ENCODE measurements around the gene ITPR1.

The ITPR1 gene

DNA sequence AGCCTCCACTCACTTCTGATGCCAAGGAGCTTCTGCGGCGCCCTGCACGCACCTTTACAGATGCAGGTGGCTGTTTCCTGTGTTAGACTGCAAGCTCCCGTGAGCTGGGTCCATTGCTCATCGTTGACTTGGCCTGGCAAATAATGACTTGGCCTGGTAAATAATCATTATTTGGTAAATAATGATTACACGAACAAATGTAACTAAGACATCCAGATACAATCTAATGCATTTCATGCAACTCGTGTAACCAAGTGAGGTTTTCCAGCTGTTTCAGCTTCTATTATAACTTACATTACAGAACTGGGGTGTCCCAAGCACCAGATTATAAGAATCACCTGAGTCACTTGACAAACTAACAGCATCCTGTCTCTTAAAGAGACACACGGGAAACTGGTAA is 394.0 kb downstream of the ITPR1 start:
- POLR2A ChIA-PET, result no interaction called here
- TF ChIP-seq, protein P1, sequence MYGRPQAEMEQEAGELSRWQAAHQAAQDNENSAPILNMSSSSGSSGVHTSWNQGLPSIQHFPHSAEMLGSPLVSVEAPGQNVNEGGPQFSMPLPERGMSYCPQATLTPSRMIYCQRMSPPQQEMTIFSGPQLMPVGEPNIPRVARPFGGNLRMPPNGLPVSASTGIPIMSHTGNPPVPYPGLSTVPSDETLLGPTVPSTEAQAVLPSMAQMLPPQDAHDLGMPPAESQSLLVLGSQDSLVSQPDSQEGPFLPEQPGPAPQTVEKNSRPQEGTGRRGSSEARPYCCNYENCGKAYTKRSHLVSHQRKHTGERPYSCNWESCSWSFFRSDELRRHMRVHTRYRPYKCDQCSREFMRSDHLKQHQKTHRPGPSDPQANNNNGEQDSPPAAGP (tag by site-specific recombination; IDR thresholded peaks at IDR 0.05), result no peak
- TF ChIP-seq ZNF19 (tag by site-specific recombination; IDR thresholded peaks at IDR 0.05; ENCODE audit: low read depth) (no peak), ZNF2 (tag by site-specific recombination; IDR thresholded peaks at IDR 0.05) (no peak)
- Histone ChIP-seq H3K4me1 (ENCODE audit: control insufficient read depth, insufficient read depth, low read length) (no peaks in the 10 kb centered on the region), H3K9me3 (ENCODE audit: control insufficient read depth, insufficient read depth, low read depth, low read length) (no peaks in the 10 kb centered on the region), H3K4me3 (ENCODE audit: low read depth, low read length) (no peak overlapping the region), H3K36me3 (ENCODE audit: control insufficient read depth in 2 of 2, insufficient read depth in 1 of 2, low read length in 2 of 2) (no peaks in the 10 kb centered on the region), H3K27ac (ENCODE audit: extremely low read depth, low read depth, low read length) (no peak overlapping the region)
- CTCF ChIA-PET, result interaction anchor here (0.6 kb wide), 1 partner anchor 89 kb away, joined by 4 read pairs; no protein-coding TSS in a partner anchor

- H3K4me3 ChIP-seq (ENCODE audit: low read depth, low read length), result no peak overlapping the region
- CTCF ChIA-PET, result interaction anchor here (0.7 to 2.0 kb wide), 2 partner anchors 95 to 177 kb away, joined by 3 to 5 read pairs; no protein-coding TSS in a partner anchor
These were observed 396.0 kb downstream of the ITPR1 start for GRCh38 chr3:4888913-4889846.

DNA sequence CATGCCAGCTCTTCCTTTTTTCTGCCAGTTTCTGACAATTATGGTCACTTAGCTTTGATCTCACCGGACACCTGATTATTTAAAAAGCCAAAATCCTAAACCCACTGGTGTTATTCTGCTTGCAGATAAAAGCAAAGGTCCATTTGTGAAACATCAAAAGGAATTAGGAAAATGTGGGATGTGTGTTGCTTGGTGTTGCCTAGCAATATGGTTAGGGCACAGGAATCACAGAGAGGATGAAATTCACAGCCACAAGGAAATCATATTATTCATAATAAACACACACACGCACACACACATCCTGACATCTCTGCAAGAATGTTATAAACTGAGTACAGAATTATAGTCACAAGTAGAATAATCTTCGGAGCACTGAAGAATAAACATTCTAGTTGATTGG is 396.7 kb downstream of the ITPR1 start:
- CTCF ChIA-PET, result interaction anchor here (2.0 kb wide), 1 partner anchor 178 kb away, joined by 5 read pairs; no protein-coding TSS in a partner anchor
- H3K4me1 ChIP-seq (ENCODE audit: control insufficient read depth, insufficient read depth, low read length), result no peaks in the 10 kb centered on the region
- H3K9me3 ChIP-seq (ENCODE audit: control insufficient read depth, insufficient read depth, low read depth, low read length), result no peaks in the 10 kb centered on the region
- no peak overlapping the region for H3K27ac ChIP-seq (ENCODE audit: extremely low read depth, low read depth, low read length)
- H3K36me3 ChIP-seq (ENCODE audit: control insufficient read depth in 2 of 2, insufficient read depth in 1 of 2, low read length in 2 of 2), result no peaks in the 10 kb centered on the region
- H3K4me3 ChIP-seq (ENCODE audit: low read depth, low read length), result no peak overlapping the region
- POLR2A ChIA-PET, result no interaction called here
- TF ChIP-seq ZNF544 (tag by site-specific recombination; IDR thresholded peaks at IDR 0.05) (no peak), KLF8 (tag by site-specific recombination; IDR thresholded peaks at IDR 0.05) (no peak), ZNF24 (tag by site-specific recombination; IDR thresholded peaks at IDR 0.05) (no peak), SCRT1 (tag by site-specific recombination; IDR thresholded peaks at IDR 0.05; ENCODE audit: borderline replicate concordance) (no peak), PRDM1 (tag by site-specific recombination; IDR thresholded peaks at IDR 0.05) (no peak), ZNF202 (tag by site-specific recombination; IDR thresholded peaks at IDR 0.05; ENCODE audit: borderline replicate concordance) (no peak), SP3 (tag by site-specific recombination; IDR thresholded peaks at IDR 0.05) (no peak)
- TF ChIP-seq, protein P2, sequence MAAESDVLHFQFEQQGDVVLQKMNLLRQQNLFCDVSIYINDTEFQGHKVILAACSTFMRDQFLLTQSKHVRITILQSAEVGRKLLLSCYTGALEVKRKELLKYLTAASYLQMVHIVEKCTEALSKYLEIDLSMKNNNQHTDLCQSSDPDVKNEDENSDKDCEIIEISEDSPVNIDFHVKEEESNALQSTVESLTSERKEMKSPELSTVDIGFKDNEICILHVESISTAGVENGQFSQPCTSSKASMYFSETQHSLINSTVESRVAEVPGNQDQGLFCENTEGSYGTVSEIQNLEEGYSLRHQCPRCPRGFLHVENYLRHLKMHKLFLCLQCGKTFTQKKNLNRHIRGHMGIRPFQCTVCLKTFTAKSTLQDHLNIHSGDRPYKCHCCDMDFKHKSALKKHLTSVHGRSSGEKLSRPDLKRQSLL (tag by site-specific recombination; IDR thresholded peaks at IDR 0.05), result no peak
- TF ChIP-seq, protein P3, sequence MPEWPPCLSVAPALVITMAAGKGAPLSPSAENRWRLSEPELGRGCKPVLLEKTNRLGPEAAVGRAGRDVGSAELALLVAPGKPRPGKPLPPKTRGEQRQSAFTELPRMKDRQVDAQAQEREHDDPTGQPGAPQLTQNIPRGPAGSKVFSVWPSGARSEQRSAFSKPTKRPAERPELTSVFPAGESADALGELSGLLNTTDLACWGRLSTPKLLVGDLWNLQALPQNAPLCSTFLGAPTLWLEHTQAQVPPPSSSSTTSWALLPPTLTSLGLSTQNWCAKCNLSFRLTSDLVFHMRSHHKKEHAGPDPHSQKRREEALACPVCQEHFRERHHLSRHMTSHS (tag by site-specific recombination; IDR thresholded peaks at IDR 0.05), result no peak
- TF ChIP-seq, protein P4, sequence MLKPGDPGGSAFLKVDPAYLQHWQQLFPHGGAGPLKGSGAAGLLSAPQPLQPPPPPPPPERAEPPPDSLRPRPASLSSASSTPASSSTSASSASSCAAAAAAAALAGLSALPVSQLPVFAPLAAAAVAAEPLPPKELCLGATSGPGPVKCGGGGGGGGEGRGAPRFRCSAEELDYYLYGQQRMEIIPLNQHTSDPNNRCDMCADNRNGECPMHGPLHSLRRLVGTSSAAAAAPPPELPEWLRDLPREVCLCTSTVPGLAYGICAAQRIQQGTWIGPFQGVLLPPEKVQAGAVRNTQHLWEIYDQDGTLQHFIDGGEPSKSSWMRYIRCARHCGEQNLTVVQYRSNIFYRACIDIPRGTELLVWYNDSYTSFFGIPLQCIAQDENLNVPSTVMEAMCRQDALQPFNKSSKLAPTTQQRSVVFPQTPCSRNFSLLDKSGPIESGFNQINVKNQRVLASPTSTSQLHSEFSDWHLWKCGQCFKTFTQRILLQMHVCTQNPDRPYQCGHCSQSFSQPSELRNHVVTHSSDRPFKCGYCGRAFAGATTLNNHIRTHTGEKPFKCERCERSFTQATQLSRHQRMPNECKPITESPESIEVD (tag by site-specific recombination; IDR thresholded peaks at IDR 0.05), result no peak

More at GRCh38 chr3:4888913-4889846, 396.0 kb downstream of the ITPR1 start:
- TF ChIP-seq ZNF747 (tag by site-specific recombination; IDR thresholded peaks at IDR 0.05) (no peak), ZNF830 (tag by site-specific recombination; IDR thresholded peaks at IDR 0.05; ENCODE audit: low read depth) (no peak), ZNF416 (tag by site-specific recombination; IDR thresholded peaks at IDR 0.05) (no peak), PATZ1 (tag by site-specific recombination; IDR thresholded peaks at IDR 0.05) (no peak), ZNF221 (tag by site-specific recombination; IDR thresholded peaks at IDR 0.05; ENCODE audit: borderline replicate concordance) (no peak), TRIM28 (IDR thresholded peaks at IDR 0.05; ENCODE audit: borderline replicate concordance, low read length) (no peak), ZNF2 (tag by site-specific recombination; IDR thresholded peaks at IDR 0.05) (no peak)
- TF ChIP-seq, protein P5, sequence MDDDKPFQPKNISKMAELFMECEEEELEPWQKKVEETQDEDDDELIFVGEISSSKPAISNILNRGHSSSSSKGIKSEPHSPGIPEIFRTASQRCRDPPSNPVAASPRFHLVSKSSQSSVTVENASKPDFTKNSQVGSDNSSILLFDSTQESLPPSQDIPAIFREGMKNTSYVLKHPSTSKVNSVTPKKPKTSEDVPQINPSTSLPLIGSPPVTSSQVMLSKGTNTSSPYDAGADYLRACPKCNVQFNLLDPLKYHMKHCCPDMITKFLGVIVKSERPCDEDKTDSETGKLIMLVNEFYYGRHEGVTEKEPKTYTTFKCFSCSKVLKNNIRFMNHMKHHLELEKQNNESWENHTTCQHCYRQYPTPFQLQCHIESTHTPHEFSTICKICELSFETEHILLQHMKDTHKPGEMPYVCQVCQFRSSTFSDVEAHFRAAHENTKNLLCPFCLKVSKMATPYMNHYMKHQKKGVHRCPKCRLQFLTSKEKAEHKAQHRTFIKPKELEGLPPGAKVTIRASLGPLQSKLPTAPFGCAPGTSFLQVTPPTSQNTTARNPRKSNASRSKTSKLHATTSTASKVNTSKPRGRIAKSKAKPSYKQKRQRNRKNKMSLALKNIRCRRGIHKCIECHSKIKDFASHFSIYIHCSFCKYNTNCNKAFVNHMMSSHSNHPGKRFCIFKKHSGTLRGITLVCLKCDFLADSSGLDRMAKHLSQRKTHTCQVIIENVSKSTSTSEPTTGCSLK (tag by site-specific recombination; IDR thresholded peaks at IDR 0.05), result no peak
- no peak overlapping the region for H3K27ac ChIP-seq (ENCODE audit: extremely low read depth, low read depth, low read length)
- no peaks in the 10 kb centered on the region for H3K9me3 ChIP-seq (ENCODE audit: control insufficient read depth, insufficient read depth, low read depth, low read length)
- no peaks in the 10 kb centered on the region for H3K36me3 ChIP-seq (ENCODE audit: control insufficient read depth in 2 of 2, insufficient read depth in 1 of 2, low read length in 2 of 2)
- POLR2A ChIA-PET, result no interaction called here
- H3K4me1 ChIP-seq (ENCODE audit: control insufficient read depth, insufficient read depth, low read length), result no peaks in the 10 kb centered on the region

Measured in HEK293 (cell line).